PC-3 (cell line): Measurements from ENCODE around the gene PDE6G. TPM values are rescaled to one million over a fixed set of nuclear protein-coding genes. Genes with fewer than 3 reads are reported as not detected.

Experiments used
- ATAC-seq: fragments of 200-7000 bp; cut with Tn5 transposase; 2 replicates; pipeline ENCODE4 v1.9.1; 2020; ENCODE audit warnings: mild to moderate bottlenecking, moderate library complexity
- BruUV-seq: library from RNA; stranded (reverse); fragments of 400-500 nt; replicated peaks from 2 replicates; lab custom pipeline; 2021; lab: Mats Ljungman, UMichigan
- CTCF ChIA-PET: fragments of 300-600 bp; sonication (Branson Sonifier 250); formaldehyde crosslinking; loops from one replicate; lab custom pipeline; 2022; ENCODE audit warnings: antibody characterized with exemption; lab: Charles Lee
- POLR2A ChIA-PET: fragments of 300-600 bp; sonication (Branson Sonifier 250); formaldehyde crosslinking; loops from one replicate; lab custom pipeline; 2022; ENCODE audit warnings: antibody characterized with exemption; ENCODE audit not compliant: unreplicated experiment; lab: Charles Lee
- DNase-seq: peaks from one replicate; pipeline ENCODE4 v3.0.0-alpha.2; 2015
- H2AFZ ChIP-seq: fragments of 300-600 bp; sonication (generic); 2 replicates; pipeline ENCODE4 v1.6.0; 2016; ENCODE audit warnings: antibody characterized with exemption, low read length
- H3F3A ChIP-seq: fragments of 300-600 bp; sonication (generic); one replicate; pipeline ENCODE4 v1.6.0; 2017; ENCODE audit warnings: antibody characterized with exemption, low read length, control low read depth, mild to moderate bottlenecking; ENCODE audit not compliant: unreplicated experiment
- H3K27ac ChIP-seq: fragments of 300-600 bp; sonication (generic); 2 replicates; pipeline ENCODE4 v1.5.1; 2016; ENCODE audit warnings: mild to moderate bottlenecking, low read length
- H3K27me3 ChIP-seq: fragments of 300-600 bp; sonication (generic); 2 replicates; pipeline ENCODE4 v1.6.1; 2016; ENCODE audit warnings: low read length, mixed read lengths
- H3K36me3 ChIP-seq: fragments of 300-600 bp; sonication (generic); 2 replicates; pipeline ENCODE4 v1.6.1; 2016; ENCODE audit warnings: low read depth, mixed run types, low read length, mixed read lengths
- H3K4me1 ChIP-seq: fragments of 300-600 bp; sonication (generic); 2 replicates; pipeline ENCODE4 v1.5.1; 2016; ENCODE audit warnings: low read length; ENCODE audit not compliant: insufficient read depth
- H3K4me2 ChIP-seq: fragments of 300-600 bp; sonication (generic); 2 replicates; pipeline ENCODE4 v1.6.0; 2016; ENCODE audit warnings: low read length
- H3K4me3 ChIP-seq: fragments of 300-600 bp; sonication (generic); 2 replicates; pipeline ENCODE4 v1.5.1; 2016; ENCODE audit warnings: mild to moderate bottlenecking, low read length, mixed read lengths
- H3K79me2 ChIP-seq: fragments of 300-600 bp; sonication (generic); 2 replicates; pipeline ENCODE4 v1.6.1; 2017; ENCODE audit warnings: low read length, mixed read lengths
- H3K9ac ChIP-seq: fragments of 300-600 bp; sonication (generic); 2 replicates; pipeline ENCODE4 v1.6.0; 2016; ENCODE audit warnings: mild to moderate bottlenecking, low read length
- H3K9me2 ChIP-seq: fragments of 300-600 bp; sonication (generic); replicated peaks from 2 replicates; pipeline ENCODE4 v1.6.1; 2016; ENCODE audit warnings: mixed run types, low read length, mixed read lengths
- H3K9me3 ChIP-seq: fragments of 300-600 bp; sonication (generic); 2 replicates; pipeline ENCODE4 v1.6.1; 2016; ENCODE audit warnings: low read length, mixed read lengths
- H4K20me1 ChIP-seq: fragments of 300-600 bp; sonication (generic); 2 replicates; pipeline ENCODE4 v1.6.1; 2016; ENCODE audit warnings: low read length, mixed read lengths
- CTCF ChIP-seq: fragments of 300-600 bp; sonication (generic); conservative IDR thresholded peaks from 2 replicates; pipeline ENCODE4 v1.5.1; 2017; ENCODE audit warnings: antibody characterized with exemption, low read depth, mild to moderate bottlenecking, low read length
- EZH2 ChIP-seq: fragments of 300-600 bp; sonication (generic); IDR thresholded peaks from one replicate; pipeline ENCODE4 v1.6.1; 2017; ENCODE audit warnings: antibody characterized with exemption, mild to moderate bottlenecking, low read length; ENCODE audit not compliant: unreplicated experiment
- EZH2phosphoT487 ChIP-seq: fragments of 300-600 bp; sonication (generic); IDR thresholded peaks from 2 replicates; pipeline ENCODE4 v1.6.1; 2018; ENCODE audit warnings: mild to moderate bottlenecking, antibody characterized with exemption, low read length, borderline replicate concordance
- intact Hi-C: fragments of 100-400 bp; cut with micrococcal nuclease; formaldehyde crosslinking; loops from 2 replicates; pipeline ENCODE4 v1.9.0; 2023
- total RNA-seq: library from RNA; depleted of rRNA; stranded (reverse); fragments of >200 nt; gene quantifications from 2 replicates; pipeline ENCODE4 v1.2.3, GENCODE V29; 2014

PDE6G gene
- total RNA-seq, 1 experiment from 2014 or later = not detected

DNA sequence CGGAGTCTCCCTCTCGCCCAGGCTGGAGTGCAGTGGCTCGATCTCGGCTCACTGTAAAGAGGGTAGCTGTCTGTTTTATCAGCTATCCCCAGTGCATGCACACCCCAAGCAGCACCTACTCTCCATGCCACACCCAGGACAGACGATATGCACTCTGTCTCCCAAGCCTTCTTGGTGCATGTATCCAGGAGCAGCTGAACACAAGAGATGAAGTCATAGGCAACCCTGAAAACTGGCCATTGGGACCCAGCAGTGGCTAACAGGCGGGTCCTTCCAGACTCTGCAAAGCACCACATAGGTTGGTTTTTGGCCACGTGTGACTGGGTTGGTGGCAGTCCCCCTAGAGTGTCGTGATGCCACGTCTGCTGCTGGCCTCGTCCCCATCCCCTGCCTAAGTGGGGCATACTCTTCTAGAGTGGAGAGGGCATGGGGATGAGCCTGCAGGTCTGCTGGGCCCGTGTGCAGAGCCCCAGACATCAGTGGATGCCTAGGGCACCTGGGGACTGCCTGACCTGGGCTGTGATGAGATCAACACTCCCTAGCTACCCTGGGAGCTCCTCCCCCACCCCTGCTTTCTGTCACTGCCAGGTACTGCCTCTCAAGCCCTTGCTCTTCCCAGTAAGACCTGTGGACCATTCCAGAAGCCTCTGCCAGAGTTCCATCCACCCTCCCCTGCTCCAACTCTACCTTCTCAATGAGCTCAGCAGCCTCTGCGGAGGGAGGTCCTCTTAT, 9.3 kb downstream of the PDE6G start:
- H3F3A ChIP-seq = no peaks in the 10 kb centered on the region
- H3K4me1 ChIP-seq = peaks cover 13% of the 10 kb centered on the region
- CTCF ChIA-PET = no interaction called here
- H2AFZ ChIP-seq = no peak overlapping the region
- no peak for ATAC-seq
- BruUV-seq = no TSS peak
- no peaks in the 10 kb centered on the region for H3K36me3 ChIP-seq
- no peak for DNase-seq
- H3K9me2 ChIP-seq = no peaks in the 10 kb centered on the region
- no peaks in the 10 kb centered on the region for H4K20me1 ChIP-seq
- no peak overlapping the region for H3K9ac ChIP-seq
- no peaks in the 10 kb centered on the region for H3K27me3 ChIP-seq
- no peak overlapping the region for H3K4me3 ChIP-seq
- H3K79me2 ChIP-seq = no peaks in the 10 kb centered on the region
- H3K27ac ChIP-seq = no peak overlapping the region
- TF ChIP-seq EZH2phosphoT487 (no peak), EZH2 (no peak), CTCF (no peak)
- POLR2A ChIA-PET = no interaction called here
- no peak overlapping the region for H3K4me2 ChIP-seq
- no peaks in the 10 kb centered on the region for H3K9me3 ChIP-seq
- intact Hi-C loops = no loop called here

- Histone ChIP-seq H3K79me2 (no peaks in the 10 kb centered on the region), H3K27ac (no peak overlapping the region), H3K27me3 (no peaks in the 10 kb centered on the region), H3K9me3 (no peaks in the 10 kb centered on the region), H4K20me1 (no peaks in the 10 kb centered on the region), H3K9ac (no peak overlapping the region), H3K4me3 (no peak overlapping the region), H3K4me2 (no peak overlapping the region), H3K4me1 (peaks cover 11% of the 10 kb centered on the region), H3K36me3 (no peaks in the 10 kb centered on the region), H2AFZ (no peak overlapping the region), H3F3A (no peaks in the 10 kb centered on the region), H3K9me2 (no peaks in the 10 kb centered on the region)
- ChIA-PET CTCF (no interaction called here), POLR2A (no interaction called here)
- intact Hi-C loops = no loop called here
- ATAC-seq (no peak), DNase-seq (no peak)
- BruUV-seq = no TSS peak
- no peak for TF ChIP-seq EZH2phosphoT487
These were observed 11.1 kb downstream of the PDE6G start for GRCh38 chr17:81644976-81645952.

DNA sequence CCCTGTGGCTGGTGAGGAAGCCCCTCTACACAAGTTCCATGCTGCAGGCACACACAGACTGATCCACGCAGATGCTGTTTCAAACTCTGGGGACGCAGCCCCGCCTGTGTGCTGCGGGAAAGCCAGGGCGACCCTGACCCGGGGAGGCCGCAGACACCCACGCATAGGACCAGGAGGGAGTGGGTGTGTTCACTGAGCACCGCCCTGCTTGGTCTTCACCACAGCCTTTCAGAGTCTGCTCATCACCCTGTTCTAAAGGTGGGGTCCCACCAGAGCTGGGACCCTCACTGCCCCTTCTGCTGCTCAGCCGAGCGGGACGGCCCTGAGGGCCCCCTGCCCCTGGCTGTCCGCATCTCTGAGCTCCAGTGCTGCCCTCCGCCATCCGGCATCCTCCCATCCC, 11.8 kb downstream of the PDE6G start:
- Histone ChIP-seq H3K4me3 (no peak overlapping the region), H3K27me3 (no peaks in the 10 kb centered on the region), H3K9me2 (no peaks in the 10 kb centered on the region), H3K79me2 (no peaks in the 10 kb centered on the region), H3K9me3 (no peaks in the 10 kb centered on the region), H3K27ac (no peak overlapping the region), H3K4me1 (peaks cover 11% of the 10 kb centered on the region), H3K4me2 (no peak overlapping the region), H4K20me1 (no peaks in the 10 kb centered on the region), H3K9ac (no peak overlapping the region), H3F3A (no peaks in the 10 kb centered on the region), H2AFZ (no peak overlapping the region), H3K36me3 (no peaks in the 10 kb centered on the region)
- ATAC-seq (no peak), DNase-seq (no peak)
- BruUV-seq = no TSS peak
- intact Hi-C loops = no loop called here
- ChIA-PET CTCF (no interaction called here), POLR2A (no interaction called here)
- no peak for TF ChIP-seq EZH2
- no peak for TF ChIP-seq CTCF
- no peak for TF ChIP-seq EZH2phosphoT487
